ENCODE measurements around the gene MDK. TPM values are rescaled to one million over a fixed set of nuclear protein-coding genes. Genes with fewer than 3 reads are reported as not detected.

MDK gene
- polyA plus RNA-seq, 10 donors = 87.8 to 305 (median 171) TPM

GRCh38 chr11:46345881-46346484 is 35.5 kb upstream of the MDK start:
- no peak for DNase-seq

GRCh38 chr11:46346886-46347636 is 34.4 kb upstream of the MDK start, which contains the start of gene DGKZ:
DGKZ (plus strand) TSS chr11:46347463; CDS start chr11:46347660, 197 bp downstream.
- peak; percentile 83 to 90 (median 88) for DNase-seq

- DNase-seq = no peak
Observed at GRCh38 chr11:46347637-46348311, 33.7 kb upstream of the MDK start.

GRCh38 chr11:46348566-46349401 is 32.7 kb upstream of the MDK start:
- no peak for DNase-seq

GRCh38 chr11:46350695-46351094 is 30.8 kb upstream of the MDK start:
- DNase-seq = no peak

- no peak for DNase-seq
Observed at GRCh38 chr11:46351148-46351547, 30.3 kb upstream of the MDK start.

- DNase-seq = no peak
Observed at GRCh38 chr11:46351606-46352005, 29.9 kb upstream of the MDK start.

GRCh38 chr11:46352063-46352841 is 29.2 kb upstream of the MDK start:
- DNase-seq = no peak

- DNase-seq = peak in 1 of 3 donors; percentile 57
Observed at GRCh38 chr11:46353698-46354097, 27.8 kb upstream of the MDK start.

- DNase-seq = no peak
Observed at GRCh38 chr11:46356924-46357482, 24.5 kb upstream of the MDK start.

- DNase-seq = no peak
Observed at GRCh38 chr11:46357483-46357936, 24.0 kb upstream of the MDK start.

GRCh38 chr11:46359953-46360352 is 21.5 kb upstream of the MDK start:
- no peak for DNase-seq

GRCh38 chr11:46360878-46361277 is 20.6 kb upstream of the MDK start:
- no peak for DNase-seq

GRCh38 chr11:46361283-46362155 is 19.9 kb upstream of the MDK start:
- DNase-seq = peak; percentile 72 to 88 (median 75)

- no peak for DNase-seq
Observed at GRCh38 chr11:46362156-46363030, 19.1 kb upstream of the MDK start.

GRCh38 chr11:46363031-46363407 is 18.4 kb upstream of the MDK start:
- DNase-seq = peak in 1 of 3 donors; percentile 74

GRCh38 chr11:46363455-46364005 is 17.9 kb upstream of the MDK start:
- DNase-seq = peak; percentile 64 to 74 (median 69)

- no peak for DNase-seq
Observed at GRCh38 chr11:46364056-46364455, 17.4 kb upstream of the MDK start.

Measured in muscle of back (tissue), 11 donors.